ENCODE results near the gene SGSM1. TPM values are rescaled to one million over a fixed set of nuclear protein-coding genes. Genes with fewer than 3 reads are reported as not detected.

Gene SGSM1
- total and polyA plus RNA-seq, 9 of the 15 experiments (the other 6 are each of a cell fraction or from before 2014, with no cell fraction given) = not detected

GRCh38 chr22:24945430-24945829, 139.4 kb downstream of the SGSM1 start:
- Histone ChIP-seq H3K36me3 (ENCODE audit: control insufficient read depth, insufficient read depth, low read length) (no peaks in the 10 kb centered on the region), H3K9me1 (ENCODE audit: control insufficient read depth, insufficient read depth, low read length) (no peaks in the 10 kb centered on the region), H2AFZ (ENCODE audit: low read depth, low read length) (no peak overlapping the region), H3K79me2 (ENCODE audit: control insufficient read depth, insufficient read depth, low read length) (no peaks in the 10 kb centered on the region), H3K9ac (ENCODE audit: insufficient read depth in 1 of 2, low read depth in 2 of 2, low read length in 2 of 2) (no peak overlapping the region), H3K4me1 (replicated peaks in 1 of 2; ENCODE audit: control insufficient read depth in 2 of 2, insufficient read depth in 2 of 2, low read length in 2 of 2) (no peaks in the 10 kb centered on the region; a peak in 1 of 5 replicates), H3K4me2 (ENCODE audit: insufficient read depth, low read length) (no peak overlapping the region), H3K9me3 (replicated peaks; ENCODE audit: control insufficient read depth, insufficient read depth, low read depth, low read length) (no peaks in the 10 kb centered on the region), H3K27me3 (ENCODE audit: control insufficient read depth in 2 of 2, insufficient read depth in 2 of 2, low read length in 2 of 2) (peaks cover 0 to 10% of the 10 kb centered on the region in 2 experiments; a peak in 2 of 5 replicates), H3K27ac (ENCODE audit: extremely low read depth, low read depth, low read length) (no peak overlapping the region), H3K4me3 (no peak overlapping the region), H4K20me1 (replicated peaks; ENCODE audit: control insufficient read depth, insufficient read depth, low read length) (no peaks in the 10 kb centered on the region)
- DNase-seq (ENCODE audit: extremely low read depth in 1 of 4, low spot score in 3 of 4) (no peak), FAIRE-seq (no peak), ATAC-seq (no peak)
- intact Hi-C loops (cut with micrococcal nuclease) = no loop called here
- BruUV-seq (replicated peaks) = no TSS peak
- TF ChIP-seq CEBPZ (IDR thresholded peaks at IDR 0.05; ENCODE audit: borderline replicate concordance, low read depth, low read length) (no peak), TOE1 (IDR thresholded peaks at IDR 0.05; ENCODE audit: borderline replicate concordance) (no peak), TOE1 (CRISPR knock-in tag; IDR thresholded peaks at IDR 0.05; ENCODE audit: borderline replicate concordance, low read depth) (no peak), BCLAF1 (IDR thresholded peaks at IDR 0.05; ENCODE audit: borderline replicate concordance in 1 of 2, control insufficient read depth in 1 of 2, low read depth in 2 of 2, low read length in 1 of 2) (no peak), PRPF4 (IDR thresholded peaks at IDR 0.05; ENCODE audit: insufficient read depth, low read depth, low read length, poor library complexity, severe bottlenecking) (no peak), ZNF583 (CRISPR knock-in tag; IDR thresholded peaks at IDR 0.05) (no peak), KDM1A (IDR thresholded peaks at IDR 0.05) (no peak), ARNT (IDR thresholded peaks at IDR 0.05) (no peak), LARP7 (IDR thresholded peaks at IDR 0.05) (no peak), GABPB2 (CRISPR knock-in tag; conservative IDR thresholded peaks at IDR 0.05) (no peak), ZNF77 (CRISPR knock-in tag; IDR thresholded peaks at IDR 0.05) (no peak)
- ChIA-PET CTCF (ENCODE audit: low intra/inter-chr PET ratio) (no interaction called here), POLR2A (no interaction called here)
- in situ Hi-C loops (cut with MboI) = loop anchor here (5.0 kb wide), 1 partner anchor 97 kb away; no protein-coding TSS in a partner anchor
- WGBS (ENCODE audit: insufficient coverage, low coverage, missing lambda C conversion rate) = 7% methylated on average over 4 of the region's 4 CpGs
